ENCODE measurements around the gene TRHDE.

The TRHDE gene

GRCh38 chr12:72275526-72275925 lies 3.4 kb downstream of the TRHDE start:
- no peak for DNase-seq

GRCh38 chr12:72276181-72276805 lies 4.1 kb downstream of the TRHDE start:
- DNase-seq: no peak

- no peak for DNase-seq
These were observed 5.2 kb downstream of the TRHDE start for GRCh38 chr12:72277415-72277814.

- no peak for DNase-seq
These were observed 6.7 kb downstream of the TRHDE start for GRCh38 chr12:72278894-72279293.

GRCh38 chr12:72281126-72281525 lies 9.0 kb downstream of the TRHDE start:
- no peak for DNase-seq

GRCh38 chr12:72282721-72283120 lies 10.6 kb downstream of the TRHDE start:
- no peak for DNase-seq

- DNase-seq: no peak
These were observed 13.7 kb downstream of the TRHDE start for GRCh38 chr12:72285861-72286260.

- DNase-seq: no peak
These were observed 14.4 kb downstream of the TRHDE start for GRCh38 chr12:72286526-72286925.

GRCh38 chr12:72288436-72288835 lies 16.3 kb downstream of the TRHDE start:
- no peak for DNase-seq

GRCh38 chr12:72288911-72289310 lies 16.7 kb downstream of the TRHDE start:
- DNase-seq: no peak

- no peak for DNase-seq
These were observed 17.5 kb downstream of the TRHDE start for GRCh38 chr12:72289633-72290032.

GRCh38 chr12:72291175-72291574 lies 19.0 kb downstream of the TRHDE start:
- DNase-seq: no peak

- DNase-seq: no peak
These were observed 21.5 kb downstream of the TRHDE start for GRCh38 chr12:72293701-72294100.

GRCh38 chr12:72295101-72295500 lies 22.9 kb downstream of the TRHDE start:
- DNase-seq: no peak

- no peak for DNase-seq
These were observed 23.6 kb downstream of the TRHDE start for GRCh38 chr12:72295744-72296143.

- no peak for DNase-seq
These were observed 24.2 kb downstream of the TRHDE start for GRCh38 chr12:72296389-72296788.

GRCh38 chr12:72297666-72298065 lies 25.5 kb downstream of the TRHDE start:
- no peak for DNase-seq

- DNase-seq: no peak
These were observed 28.6 kb downstream of the TRHDE start for GRCh38 chr12:72300728-72301127.

- DNase-seq: no peak
These were observed 32.6 kb downstream of the TRHDE start for GRCh38 chr12:72304751-72305150.

- no peak for DNase-seq
These were observed 35.1 kb downstream of the TRHDE start for GRCh38 chr12:72307229-72307628.

- DNase-seq: no peak
These were observed 39.8 kb downstream of the TRHDE start for GRCh38 chr12:72311946-72312345.

- DNase-seq: no peak
These were observed 41.6 kb downstream of the TRHDE start for GRCh38 chr12:72313806-72314205.

GRCh38 chr12:72315858-72316257 lies 43.7 kb downstream of the TRHDE start:
- DNase-seq: no peak

GRCh38 chr12:72318341-72318740 lies 46.2 kb downstream of the TRHDE start:
- DNase-seq: no peak

GRCh38 chr12:72323881-72324280 lies 51.7 kb downstream of the TRHDE start:
- no peak for DNase-seq

GRCh38 chr12:72330301-72330700 lies 58.1 kb downstream of the TRHDE start:
- DNase-seq: no peak
